ENCODE results near the gene CCDC177.

CCDC177 gene

DNA sequence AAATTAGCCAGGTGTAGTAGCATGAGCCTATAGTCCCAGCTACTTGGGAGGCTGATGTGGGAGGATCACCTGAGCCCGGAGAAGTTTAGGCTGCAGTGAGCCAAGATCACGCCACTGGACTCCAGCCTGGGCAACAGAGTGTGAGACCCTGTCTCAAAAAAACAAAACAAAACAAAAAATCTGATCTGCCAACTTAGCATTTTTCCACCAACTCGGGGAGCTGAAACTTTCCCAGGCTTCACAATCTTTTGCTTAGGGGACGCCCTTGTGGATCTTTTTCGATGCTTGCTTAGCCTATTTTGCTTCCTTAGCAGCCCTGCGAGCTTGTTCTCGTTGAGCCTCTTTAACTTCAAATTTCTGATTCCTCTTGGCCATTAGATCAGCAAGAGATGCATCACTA is 13.8 kb downstream of the CCDC177 start:
- DNase-seq: no peak

DNA sequence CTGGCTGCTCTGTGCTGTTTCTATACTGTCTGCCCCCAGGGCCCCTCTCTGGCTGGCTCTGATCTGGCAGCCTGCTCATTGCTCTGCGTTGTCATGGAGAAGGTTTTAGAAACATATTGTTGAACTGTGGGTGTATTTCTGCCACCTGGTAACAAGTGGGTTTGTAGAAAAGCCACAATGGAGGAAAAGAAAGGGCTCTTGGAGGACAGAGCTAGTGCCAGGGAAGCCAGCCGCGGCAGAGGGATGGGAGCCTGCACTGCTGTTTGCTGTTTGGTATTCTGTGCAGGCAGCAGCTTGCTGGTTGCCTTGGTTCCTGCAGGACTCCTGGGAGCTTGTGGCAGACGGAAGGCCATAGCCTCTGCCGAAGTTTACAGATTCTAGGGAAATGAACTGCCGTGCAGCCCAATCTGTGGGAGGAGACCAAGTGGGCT is 15.1 kb downstream of the CCDC177 start:
- peak; percentile 80 to 95 for DNase-seq

DNA sequence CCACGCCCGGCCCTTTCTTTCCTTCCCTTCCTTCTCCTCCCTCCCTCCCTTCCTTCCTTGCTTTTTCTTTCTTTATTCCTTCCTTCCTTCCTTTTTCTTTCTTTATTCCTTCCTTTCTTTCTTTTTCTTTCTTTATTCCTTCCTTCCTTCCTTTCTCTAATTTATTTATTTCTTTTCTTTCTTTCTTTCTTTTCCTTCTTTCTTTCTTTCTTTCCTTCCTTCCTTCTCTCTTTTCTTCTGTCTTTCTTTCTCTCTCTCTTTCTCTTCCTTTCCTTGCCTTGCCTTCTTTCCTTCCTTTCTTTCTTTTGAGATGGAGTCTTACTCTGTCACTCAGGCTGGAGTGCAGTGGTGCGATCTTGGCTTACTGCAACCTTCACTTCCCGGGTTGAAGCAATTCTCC is 15.9 kb downstream of the CCDC177 start:
- DNase-seq: no peak

DNA sequence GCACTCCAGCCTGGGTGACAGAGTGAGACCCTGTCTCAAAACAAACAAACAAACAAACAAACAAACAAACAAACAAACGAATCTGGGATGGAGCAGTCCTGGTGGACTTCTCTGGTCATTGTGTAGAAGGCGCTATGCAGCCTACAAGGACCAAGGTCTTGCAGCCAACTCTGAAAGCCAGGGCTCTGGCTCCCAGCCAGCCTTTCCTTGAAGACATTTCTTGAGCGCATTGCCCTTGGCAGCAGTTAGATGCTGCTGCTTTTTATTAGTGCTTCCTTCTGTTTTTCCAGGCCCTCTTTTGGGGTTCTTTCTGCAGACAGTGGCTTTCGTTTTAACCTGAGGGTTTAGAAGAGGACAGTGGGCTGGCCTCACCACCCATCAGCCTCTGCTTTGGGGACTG is 20.2 kb downstream of the CCDC177 start:
- no peak for DNase-seq

DNA sequence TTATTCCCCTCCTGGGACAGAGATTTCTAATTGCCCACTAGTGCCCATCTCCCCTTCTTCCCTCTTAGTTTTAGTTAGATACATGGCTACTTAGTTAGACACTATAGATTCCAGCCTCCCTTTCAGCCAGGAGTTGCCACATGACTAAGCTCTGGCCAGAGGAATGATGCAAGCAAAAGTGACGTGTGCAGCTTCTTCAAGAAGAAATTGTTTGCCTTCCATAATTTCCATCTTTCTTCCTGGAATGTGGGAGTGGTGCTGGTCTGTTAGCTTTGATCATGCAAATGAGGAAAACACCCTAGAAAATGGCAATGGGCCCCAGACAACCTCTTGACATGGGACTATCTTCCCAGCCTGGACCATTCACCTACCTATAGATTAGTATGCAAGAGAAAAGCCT is 21.4 kb downstream of the CCDC177 start:
- DNase-seq: no peak

DNA sequence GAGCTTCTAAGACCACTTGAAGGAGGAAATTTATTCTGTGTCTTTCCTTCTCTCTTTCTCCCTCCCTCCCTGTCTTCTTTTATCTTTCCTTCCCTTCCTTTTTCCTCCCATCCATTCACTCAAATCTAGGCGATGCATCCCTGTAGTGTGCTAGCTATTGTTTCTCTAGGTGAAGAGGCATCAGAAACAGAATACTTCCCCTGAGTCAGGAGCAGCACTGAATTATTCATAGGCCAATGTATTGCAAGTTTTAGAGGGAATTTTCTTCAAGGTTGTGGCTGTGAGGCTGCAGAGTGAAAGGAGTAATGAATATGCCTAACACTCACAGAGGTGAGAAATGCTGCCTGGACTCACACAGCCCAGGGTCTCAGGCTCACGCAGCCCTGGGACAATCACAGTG is 23.2 kb downstream of the CCDC177 start:
- no peak for DNase-seq

DNA sequence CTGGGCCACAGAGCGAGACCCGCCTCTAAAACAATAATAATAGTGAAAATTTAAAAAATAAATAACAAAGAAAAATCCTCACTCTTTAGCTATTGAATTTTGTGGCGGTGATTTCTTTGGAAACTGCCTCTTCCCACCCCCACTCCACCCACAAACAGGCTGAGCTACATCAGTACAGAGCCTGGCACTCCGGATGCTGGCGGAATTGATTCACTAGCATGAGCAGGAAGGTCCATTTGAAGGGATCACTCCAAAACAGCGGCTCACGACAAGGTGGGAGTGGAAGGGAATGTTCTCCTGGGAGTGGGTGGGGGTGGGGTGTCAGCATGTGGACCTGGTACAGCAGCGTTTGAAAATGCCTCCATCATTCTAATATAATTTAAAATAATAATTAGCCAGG is 26.1 kb downstream of the CCDC177 start:
- DNase-seq: no peak

DNA sequence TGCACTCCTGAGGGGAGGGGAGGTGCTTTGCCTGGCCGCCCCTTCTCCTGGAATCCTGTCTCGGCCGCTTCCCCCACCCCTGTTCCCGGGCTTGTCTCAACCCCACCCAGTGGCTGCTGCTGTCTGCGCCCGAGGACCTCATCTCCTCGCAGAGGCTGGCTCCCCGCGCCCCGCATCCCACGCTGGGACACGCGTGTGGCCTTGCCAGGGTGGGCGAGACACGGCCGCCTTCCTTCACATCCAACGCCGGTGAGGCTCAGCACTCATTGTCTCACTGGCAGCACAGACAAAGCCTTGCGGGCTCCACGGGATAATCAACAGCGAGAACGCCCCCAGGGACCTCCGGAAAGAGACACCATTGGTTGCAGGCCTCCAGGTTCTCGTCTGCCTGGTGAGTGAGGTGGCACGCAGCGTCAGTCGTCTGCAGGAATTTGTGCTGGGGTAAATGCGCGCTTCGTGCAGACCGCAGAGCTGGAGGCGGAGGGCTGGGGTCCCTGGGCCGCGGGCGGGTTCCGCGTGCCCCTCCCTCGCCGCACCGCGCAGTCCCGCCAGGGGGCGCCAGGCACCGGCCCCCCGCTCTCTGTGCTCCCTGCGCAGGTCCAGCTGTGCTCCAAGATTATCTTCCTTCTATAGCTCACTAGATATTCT is 26.8 kb downstream of the CCDC177 start:
- peak in 1 of 2 experiments; percentile 27 for DNase-seq

DNA sequence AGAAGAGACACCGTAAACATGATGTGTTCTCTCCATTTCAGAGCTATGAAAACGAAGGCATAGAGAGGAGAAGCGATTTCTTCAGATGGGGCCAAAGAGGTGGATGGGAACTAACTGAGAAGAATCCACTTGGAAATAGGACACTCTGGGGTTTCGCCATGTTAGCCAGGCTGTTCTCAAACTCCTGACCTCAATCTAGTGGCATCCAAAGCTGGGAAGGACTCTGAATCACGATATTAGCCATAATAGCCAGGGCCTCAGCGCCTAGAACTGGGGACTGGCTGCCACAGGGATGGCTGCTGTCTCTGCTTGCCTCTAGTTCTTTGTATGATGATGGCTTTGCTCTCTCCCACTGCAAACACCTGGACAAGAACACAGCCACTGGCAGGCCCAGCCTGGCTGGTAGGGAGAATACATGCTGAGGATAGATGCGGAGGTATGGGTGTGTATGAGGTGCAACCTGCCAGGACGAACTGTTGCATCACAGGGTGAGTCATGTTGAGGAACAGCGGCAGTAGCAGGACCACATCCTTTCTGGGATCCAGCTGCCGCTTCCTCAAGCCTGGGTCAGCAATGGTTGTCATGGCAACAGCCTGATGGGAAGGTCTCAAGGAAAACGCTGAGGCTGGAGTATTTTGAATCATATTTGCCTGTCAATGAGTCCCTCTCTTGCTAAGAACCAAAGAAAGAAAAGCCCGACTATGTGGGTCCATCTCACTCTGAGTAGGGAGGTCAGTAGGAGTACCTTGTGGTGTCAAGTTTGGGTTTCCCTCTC is 31.1 kb downstream of the CCDC177 start:
- DNase-seq: peak; percentile 83 to 90

DNA sequence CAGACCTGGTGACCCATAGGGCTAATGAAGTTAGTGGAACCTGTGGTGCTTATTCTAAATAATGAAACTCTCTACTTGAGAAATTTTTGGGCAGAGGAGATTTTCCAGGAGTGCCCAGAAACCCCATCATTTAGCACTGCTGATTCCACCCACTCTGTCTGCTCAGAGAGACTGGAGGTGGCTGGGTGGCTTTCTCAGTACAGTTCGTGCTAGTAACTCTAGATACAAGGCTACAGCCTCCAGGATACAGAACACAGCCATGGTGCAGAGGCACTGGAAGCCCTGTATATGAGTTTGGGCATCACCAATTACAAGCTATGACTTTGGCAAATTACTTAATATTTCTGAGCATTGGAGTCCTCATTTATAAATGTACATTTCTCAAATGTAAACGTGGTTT is 32.4 kb downstream of the CCDC177 start:
- no peak for DNase-seq

DNA sequence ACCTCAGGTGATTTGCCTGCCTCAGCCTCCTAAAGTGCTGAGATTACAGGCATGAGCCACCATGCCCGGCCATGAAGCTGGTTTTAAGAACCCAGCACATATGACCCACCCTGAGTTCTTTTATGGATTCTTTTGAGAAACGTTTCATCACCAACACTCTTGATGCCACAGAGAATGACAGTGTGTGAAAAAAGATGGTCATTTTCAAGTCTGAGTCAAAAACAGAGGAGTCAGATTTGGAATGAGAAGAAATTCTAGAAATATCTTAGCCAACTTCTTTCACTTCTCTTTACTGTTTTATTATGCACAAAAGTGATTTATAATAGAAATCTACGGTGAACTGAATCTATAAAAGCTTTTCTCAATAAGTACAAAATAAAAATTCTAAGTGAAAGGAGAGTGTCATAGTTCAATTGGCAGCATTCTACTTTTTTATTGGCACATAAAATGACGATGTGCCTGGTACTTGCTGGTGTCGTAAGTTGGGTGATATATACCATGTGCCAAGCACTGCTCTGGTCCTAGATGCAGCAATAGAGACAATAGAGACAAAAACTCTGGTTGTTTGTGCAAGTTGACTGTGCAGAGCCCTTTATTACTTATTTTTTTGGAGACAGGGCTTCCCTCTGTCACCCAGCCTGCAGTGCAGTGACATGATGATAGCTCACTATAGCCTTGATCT is 33.9 kb downstream of the CCDC177 start:
- no peak for DNase-seq

DNA sequence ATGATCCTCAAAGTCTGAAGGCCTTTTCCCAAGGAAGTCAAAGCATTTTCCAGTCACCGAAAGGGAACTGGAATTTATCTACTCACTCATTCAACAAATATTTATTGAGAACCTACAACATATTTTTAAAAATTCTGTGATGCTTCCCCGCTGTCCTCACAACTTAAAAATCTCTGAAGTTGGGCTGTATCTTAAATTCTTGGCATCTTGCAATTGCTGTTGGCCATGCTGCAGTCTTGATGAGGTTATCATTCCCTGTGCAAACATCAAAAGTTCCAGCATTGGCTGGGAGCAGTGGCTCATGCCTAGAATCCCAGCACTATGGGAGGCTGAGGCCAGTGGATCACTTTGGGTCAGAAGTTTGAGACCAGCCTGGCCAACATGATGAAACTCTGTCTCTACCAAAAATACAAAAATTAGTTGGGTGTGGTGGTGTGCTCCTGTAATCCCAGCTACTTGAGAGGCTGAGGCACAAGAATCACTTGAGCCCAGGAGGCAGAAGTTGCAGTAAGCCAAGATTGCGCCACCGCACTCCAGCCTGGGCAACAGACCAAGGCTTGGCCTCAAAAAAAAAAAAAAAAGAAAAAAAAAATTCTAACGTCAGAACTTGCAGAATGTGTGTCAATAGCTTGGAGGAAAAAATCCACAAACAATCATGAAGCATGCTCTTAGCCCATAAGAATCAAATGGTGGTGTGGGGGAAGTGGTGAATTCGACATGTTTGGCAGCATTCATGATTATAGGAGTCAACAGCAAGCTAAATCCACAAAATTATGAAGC is 34.9 kb downstream of the CCDC177 start:
- no peak for DNase-seq

DNA sequence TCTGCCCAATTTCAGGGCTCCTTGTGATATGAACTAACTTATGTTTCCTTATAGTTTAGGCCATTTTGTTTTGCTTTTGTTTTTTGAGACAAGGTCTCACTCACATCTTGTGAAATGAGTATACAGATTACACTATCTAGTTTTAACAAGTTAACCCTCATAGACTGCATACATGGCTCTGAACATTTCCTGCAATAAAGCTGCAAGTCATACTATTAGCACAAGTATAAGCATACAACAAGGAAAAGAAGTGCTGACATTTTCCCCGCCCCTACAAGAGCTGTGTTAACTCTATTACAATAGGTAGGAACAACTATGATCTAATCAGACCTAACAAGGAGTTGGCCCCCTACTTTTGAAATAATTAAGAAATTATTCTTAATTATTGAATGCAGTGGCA is 35.9 kb downstream of the CCDC177 start:
- DNase-seq: no peak

DNA sequence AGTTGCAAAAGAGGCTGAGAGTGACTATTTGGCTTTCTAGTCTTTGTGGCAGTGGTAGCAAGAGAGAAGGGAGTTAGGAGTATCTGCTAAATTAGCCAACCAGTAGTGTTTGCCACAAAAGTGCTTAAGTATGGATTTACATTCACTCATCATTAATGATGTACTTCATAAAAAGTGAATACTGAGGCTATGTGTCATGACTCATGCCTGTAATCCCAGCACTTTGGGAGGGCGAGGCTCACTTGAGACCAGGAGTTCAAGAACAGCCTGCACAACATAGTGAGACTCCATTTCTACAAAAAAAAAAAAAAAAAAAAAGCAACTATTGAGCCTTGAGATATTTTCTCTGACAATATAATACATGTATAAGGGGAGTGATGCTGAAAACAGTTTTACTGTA is 36.8 kb downstream of the CCDC177 start:
- DNase-seq: no peak

DNA sequence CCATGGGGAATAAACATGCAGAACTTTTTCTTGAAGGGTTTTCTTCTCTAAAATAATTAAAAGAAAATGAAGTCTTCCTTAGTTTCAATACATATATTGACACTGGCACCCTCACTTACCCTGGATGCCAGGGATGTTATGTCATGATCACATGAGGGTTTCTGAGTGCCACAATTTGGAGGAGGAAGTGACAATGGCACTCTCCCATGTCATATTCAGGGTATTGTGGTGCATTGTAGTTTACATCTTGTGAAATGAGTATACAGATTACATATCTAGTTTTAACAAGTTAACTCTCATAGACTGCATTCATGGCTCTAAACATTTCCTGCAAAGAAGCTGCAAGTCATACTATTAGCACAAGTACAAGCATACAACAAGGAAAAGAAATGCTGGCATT is 37.7 kb downstream of the CCDC177 start:
- no peak for DNase-seq

DNA sequence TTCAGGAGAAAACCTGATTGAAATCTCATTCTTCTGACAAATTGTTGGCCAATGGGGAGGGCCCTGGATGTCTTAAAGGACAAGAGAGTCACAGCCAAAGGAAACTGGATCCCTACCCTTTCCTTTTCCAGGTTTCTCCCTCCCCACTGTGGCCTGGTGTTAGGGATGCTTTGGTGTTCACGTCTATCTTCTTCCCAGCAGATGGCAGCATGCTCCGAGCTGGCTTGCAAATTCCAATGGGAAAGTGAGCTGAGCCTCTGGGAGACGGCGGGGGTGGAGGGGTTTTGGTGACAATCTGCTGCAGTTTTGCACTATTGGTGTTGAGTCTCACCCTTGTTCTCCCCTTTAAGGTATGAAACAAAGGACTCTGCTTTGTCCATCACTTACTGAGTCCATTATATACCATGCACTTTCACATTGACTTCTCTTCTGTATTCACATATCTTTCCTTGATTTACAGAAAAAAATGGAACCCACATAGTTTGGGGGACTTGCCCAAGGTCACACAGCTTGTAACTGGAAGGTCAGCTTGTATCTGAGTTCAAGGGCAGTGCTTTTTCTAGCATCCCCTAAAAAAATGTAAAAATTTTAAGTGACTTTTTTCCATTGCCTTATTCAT is 39.3 kb downstream of the CCDC177 start:
- DNase-seq: peak; percentile 86 to 93

DNA sequence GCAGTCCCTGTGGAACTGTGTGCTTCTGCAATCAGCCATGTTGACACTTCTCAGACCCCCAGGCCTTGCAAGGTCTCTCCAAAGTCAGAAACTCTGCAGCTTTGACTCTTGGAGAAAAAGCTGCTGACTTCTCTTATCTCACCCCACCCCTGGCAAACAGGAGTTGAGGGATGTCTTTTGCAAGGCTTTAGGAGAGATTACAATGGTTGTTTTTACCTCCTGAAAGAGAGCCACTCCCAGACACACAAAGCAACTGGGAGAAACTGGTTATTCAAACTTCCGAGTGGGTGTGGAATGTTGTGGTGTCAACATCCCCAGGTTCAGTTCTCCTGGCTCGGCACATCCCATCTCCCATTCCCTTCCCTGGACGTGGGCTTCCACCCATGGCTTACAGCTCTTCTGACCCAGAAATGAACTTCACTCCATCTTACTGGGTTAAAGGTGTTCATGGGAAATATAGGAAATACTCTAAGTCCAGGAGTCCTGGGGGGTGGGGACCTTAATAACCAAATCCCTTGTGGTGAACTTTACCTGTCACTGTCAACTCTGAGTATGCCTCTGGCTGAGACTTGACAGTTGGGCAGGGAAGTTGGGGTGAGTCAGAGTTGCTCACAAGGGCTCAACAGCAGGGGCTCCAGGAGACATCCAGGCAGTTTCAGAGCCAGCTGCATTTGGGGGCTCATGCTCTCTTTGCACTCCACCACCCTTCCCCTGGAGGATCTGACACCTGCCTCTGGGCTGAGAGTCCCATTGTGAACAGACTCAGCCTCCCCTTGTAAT is 41.9 kb downstream of the CCDC177 start:
- DNase-seq: no peak

DNA sequence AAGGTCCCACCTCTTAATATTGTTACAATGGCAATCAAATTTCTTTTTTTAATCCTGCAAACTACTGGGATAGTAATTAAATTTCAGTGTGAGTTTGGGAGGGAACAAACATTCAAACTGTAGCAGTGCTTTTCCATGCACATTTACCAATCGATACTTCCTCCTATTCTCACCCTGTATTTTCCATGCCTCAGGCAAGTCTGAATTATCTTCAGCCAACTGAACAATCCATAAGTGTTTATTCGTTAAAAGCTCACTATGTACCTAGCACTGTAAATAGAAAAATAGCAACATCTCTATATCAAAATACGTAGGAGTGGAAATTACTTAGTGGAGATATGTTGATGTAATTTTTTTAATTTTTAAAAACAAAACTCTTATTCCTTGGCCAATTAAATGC is 43.5 kb downstream of the CCDC177 start:
- no peak for DNase-seq

DNA sequence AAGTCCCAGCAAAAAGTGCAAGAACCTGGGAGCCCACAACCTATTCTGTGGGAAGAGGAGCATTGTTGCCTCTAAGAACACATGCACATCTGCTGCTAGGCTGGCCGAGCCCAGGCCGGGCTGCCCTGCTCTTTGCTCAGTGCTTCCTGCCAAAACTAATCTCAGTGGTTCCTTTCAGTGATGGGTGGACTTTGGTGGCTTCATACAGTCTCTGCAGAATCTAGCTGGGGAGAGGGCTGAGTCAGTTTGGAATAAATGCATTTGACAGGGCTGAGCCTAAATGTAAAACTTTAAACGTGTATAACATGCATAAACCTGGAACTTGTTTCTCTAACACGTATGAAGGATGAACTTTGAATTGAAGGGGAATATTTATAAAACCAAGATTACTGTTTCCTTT is 44.6 kb downstream of the CCDC177 start:
- no peak for DNase-seq

DNA sequence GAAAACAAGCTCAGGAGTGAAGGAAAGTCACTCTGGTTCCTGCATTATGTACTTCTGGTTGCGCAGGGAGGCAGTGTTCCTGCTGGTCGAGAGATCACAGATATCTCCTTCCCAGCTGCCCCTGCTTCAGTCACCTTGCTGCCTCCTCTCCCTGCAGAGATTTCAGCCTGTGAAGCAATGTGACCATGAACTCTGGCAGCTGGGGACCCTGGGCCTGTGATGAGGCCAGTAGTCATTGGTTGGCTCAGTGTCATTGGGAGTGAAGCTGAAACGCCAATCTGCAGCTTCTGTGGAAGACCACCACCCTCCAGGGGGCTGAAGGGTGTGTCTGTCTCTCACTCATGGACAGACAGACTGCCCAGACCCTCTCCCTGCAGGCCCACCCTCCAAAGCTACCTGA is 45.1 kb downstream of the CCDC177 start:
- DNase-seq: no peak

DNA sequence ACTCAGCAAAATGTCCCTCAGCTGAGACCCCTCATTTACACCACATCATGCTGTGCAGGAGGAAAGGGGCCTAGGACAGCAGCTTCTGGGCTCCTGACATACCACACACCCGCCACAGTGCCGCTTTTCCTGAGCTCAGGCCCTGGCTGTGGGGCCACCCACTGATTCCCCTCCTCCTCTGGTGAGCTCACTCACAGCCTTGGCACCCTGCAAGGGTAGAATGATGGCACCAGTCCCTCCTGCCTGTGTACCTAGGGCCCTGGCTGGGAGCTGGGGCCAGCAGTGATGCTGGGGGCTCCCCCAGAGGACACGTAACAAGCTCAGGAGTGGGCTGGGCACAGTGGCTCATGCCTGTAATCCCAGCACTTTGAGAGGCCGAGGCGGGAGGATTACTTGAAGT is 45.7 kb downstream of the CCDC177 start:
- no peak for DNase-seq

DNA sequence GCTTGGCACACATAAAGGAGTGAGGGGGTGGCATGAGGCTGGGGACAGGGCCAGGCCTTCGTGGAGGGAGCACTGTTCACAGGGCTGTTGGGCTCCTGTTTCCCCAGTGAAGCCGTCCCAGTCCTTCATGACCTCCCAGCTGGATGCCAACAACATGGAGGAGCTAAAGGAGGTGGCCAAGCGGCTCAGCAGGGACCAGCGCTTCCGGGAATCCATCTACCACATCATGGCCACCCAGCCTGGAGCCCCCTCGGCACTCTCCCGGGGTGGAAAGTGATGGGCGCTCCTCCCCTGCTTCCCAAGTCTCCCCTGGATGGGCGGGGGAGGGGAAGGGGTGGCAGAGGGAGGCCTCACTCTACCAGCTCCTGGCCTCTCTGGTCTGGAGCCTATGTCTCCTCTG is 46.5 kb downstream of the CCDC177 start:
- DNase-seq: no peak
